GM12891 (cell line): Measurements from ENCODE around the gene CAMK1D.

ENCODE experiments used
- POLR2A ChIP-seq: IDR thresholded peaks from 2 replicates; pipeline ENCODE4 v1.6.1; 2011; ENCODE audit warnings: low read depth, low read length, control low read depth
- POLR2AphosphoS5 ChIP-seq: IDR thresholded peaks from 2 replicates; pipeline ENCODE4 v1.6.1; 2011; ENCODE audit warnings: low read depth, low read length, control low read depth
- POU2F2 ChIP-seq: IDR thresholded peaks from 2 replicates; pipeline ENCODE4 v1.6.1; 2011; ENCODE audit warnings: low read depth, mild to moderate bottlenecking, control low read depth, low read length, moderate library complexity
- SPI1 ChIP-seq: IDR thresholded peaks from 2 replicates; pipeline ENCODE4 v1.6.1; 2011; ENCODE audit warnings: low read depth, low read length, control low read depth
- TAF1 ChIP-seq: IDR thresholded peaks from 2 replicates; pipeline ENCODE4 v1.6.1; 2011; ENCODE audit warnings: low read depth, low read length, control low read depth

GRCh38 chr10:12819071-12819470 is 469.7 kb downstream of the CAMK1D start:
- TF ChIP-seq POLR2AphosphoS5 (no peak), POLR2A (no peak), TAF1 (no peak), SPI1 (no peak), POU2F2 (no peak)
